Coronary artery (tissue), 2 donors: ENCODE data around the gene TTLL13.

Experiments used
- DNase-seq: peaks from one replicate; pipeline ENCODE4 v3.0.0-alpha.2; 2017; ENCODE audit warnings: low spot score
- H3K27ac ChIP-seq, 2 donors: fragments of 200-600 bp; sonication (generic); one replicate each; pipeline ENCODE4 v1.5.1; 2016 to 2019
- H3K4me3 ChIP-seq: fragments of 200-600 bp; sonication (generic); 2 replicates; pipeline ENCODE4 v1.5.1; 2016; ENCODE audit warnings: mild to moderate bottlenecking, moderate library complexity
- CTCF ChIP-seq: fragments of 200-600 bp; sonication (generic); IDR thresholded peaks from one replicate; pipeline ENCODE4 v1.5.1; 2019; ENCODE audit warnings: antibody characterized with exemption

Gene TTLL13

GRCh38 chr15:90309020-90309419, 59.7 kb downstream of the TTLL13 start:
- DNase-seq, result no peak
- no peak overlapping the region for H3K4me3 ChIP-seq
- no peak for TF ChIP-seq CTCF
- peak overlapping the region; percentile 7 to 13 for H3K27ac ChIP-seq
